HEK293T (cell line): ENCODE measurements around the gene APBA1.

Source experiments
- CTCF ChIA-PET: fragments of 350-600 bp; formaldehyde crosslinking; extraction: SDS; loops from one replicate; lab custom pipeline; 2021; ENCODE audit warnings: antibody characterized with exemption, inconsistent platforms; lab: Yijun Ruan, JAX
- POLR2A ChIA-PET: fragments of 350-600 bp; formaldehyde crosslinking; extraction: SDS; loops from one replicate; lab custom pipeline; 2020; ENCODE audit warnings: antibody characterized with exemption, inconsistent platforms; lab: Yijun Ruan, JAX
- DNase-seq: peaks from one replicate; pipeline ENCODE4 v3.0.0; 2012; ENCODE audit warnings: mixed read lengths; ENCODE audit errors: extremely low spot score
- ARNT ChIP-seq: fragments of 450-650 bp; IDR thresholded peaks from 2 replicates; pipeline ENCODE4 v1.6.1; 2017; ENCODE audit warnings: mild to moderate bottlenecking
- BHLHE40 ChIP-seq: fragments of 450-650 bp; IDR thresholded peaks from 2 replicates; pipeline ENCODE4 v1.6.1; 2016; ENCODE audit warnings: mild to moderate bottlenecking, moderate library complexity, borderline replicate concordance
- CTBP1 ChIP-seq: fragments of 450-650 bp; IDR thresholded peaks from 2 replicates; pipeline ENCODE4 v1.6.1; 2016; ENCODE audit warnings: borderline replicate concordance
- ELF4 ChIP-seq: fragments of 450-650 bp; IDR thresholded peaks from 2 replicates; pipeline ENCODE4 v1.6.1; 2017; ENCODE audit warnings: antibody characterized with exemption
- FOXA1 ChIP-seq: fragments of 450-650 bp; IDR thresholded peaks from 2 replicates; pipeline ENCODE4 v1.6.1; 2016; ENCODE audit warnings: mild to moderate bottlenecking
- FOXK2 ChIP-seq: fragments of 450-650 bp; IDR thresholded peaks from 2 replicates; pipeline ENCODE4 v1.6.1; 2016; ENCODE audit warnings: mild to moderate bottlenecking
- FOXM1 ChIP-seq: fragments of 450-650 bp; IDR thresholded peaks from 2 replicates; pipeline ENCODE4 v1.6.1; 2017; ENCODE audit warnings: mild to moderate bottlenecking, borderline replicate concordance
- HDGF ChIP-seq: fragments of 450-650 bp; IDR thresholded peaks from 2 replicates; pipeline ENCODE4 v1.6.1; 2017; ENCODE audit warnings: antibody characterized with exemption, borderline replicate concordance
- L3MBTL2 ChIP-seq: fragments of 450-650 bp; conservative IDR thresholded peaks from 2 replicates; pipeline ENCODE4 v1.6.1; 2016; ENCODE audit warnings: mild to moderate bottlenecking
- LEF1 ChIP-seq: fragments of 450-650 bp; IDR thresholded peaks from 2 replicates; pipeline ENCODE4 v1.6.1; 2017; ENCODE audit warnings: mild to moderate bottlenecking, borderline replicate concordance
- NFRKB ChIP-seq: fragments of 450-650 bp; IDR thresholded peaks from 2 replicates; pipeline ENCODE4 v1.6.1; 2016; ENCODE audit warnings: mild to moderate bottlenecking, moderate library complexity
- SP1 ChIP-seq: fragments of 450-650 bp; IDR thresholded peaks from 2 replicates; pipeline ENCODE4 v1.6.1; 2017
- SUZ12 ChIP-seq: fragments of 450-650 bp; IDR thresholded peaks from 2 replicates; pipeline ENCODE4 v1.6.1; 2016; ENCODE audit warnings: mild to moderate bottlenecking
- TARDBP ChIP-seq: fragments of 450-650 bp; IDR thresholded peaks from 2 replicates; pipeline ENCODE4 v1.6.1; 2016
- ZNF384 ChIP-seq: fragments of 450-650 bp; IDR thresholded peaks from 2 replicates; pipeline ENCODE4 v1.6.1; 2016
- TF ChIP-seq, protein P1 (sequence below): fragments of 450-650 bp; IDR thresholded peaks from 2 replicates; pipeline ENCODE4 v1.6.1; 2016

Gene APBA1

GRCh38 chr9:69622676-69623075, 49.5 kb downstream of the APBA1 start:
- CTCF ChIA-PET = interaction anchor here (0.6 kb wide), 1 partner anchor 40 kb away, joined by 3 read pairs; no protein-coding TSS in a partner anchor
- POLR2A ChIA-PET = no interaction called here
- DNase-seq = no peak
- TF ChIP-seq HDGF (no peak), FOXM1 (no peak), ARNT (no peak), LEF1 (no peak), CTBP1 (no peak), ZNF384 (no peak), BHLHE40 (no peak), SUZ12 (no peak), TARDBP (no peak), ELF4 (no peak), L3MBTL2 (no peak), SP1 (no peak), FOXA1 (no peak), NFRKB (no peak), FOXK2 (no peak)
- TF ChIP-seq, protein P1, sequence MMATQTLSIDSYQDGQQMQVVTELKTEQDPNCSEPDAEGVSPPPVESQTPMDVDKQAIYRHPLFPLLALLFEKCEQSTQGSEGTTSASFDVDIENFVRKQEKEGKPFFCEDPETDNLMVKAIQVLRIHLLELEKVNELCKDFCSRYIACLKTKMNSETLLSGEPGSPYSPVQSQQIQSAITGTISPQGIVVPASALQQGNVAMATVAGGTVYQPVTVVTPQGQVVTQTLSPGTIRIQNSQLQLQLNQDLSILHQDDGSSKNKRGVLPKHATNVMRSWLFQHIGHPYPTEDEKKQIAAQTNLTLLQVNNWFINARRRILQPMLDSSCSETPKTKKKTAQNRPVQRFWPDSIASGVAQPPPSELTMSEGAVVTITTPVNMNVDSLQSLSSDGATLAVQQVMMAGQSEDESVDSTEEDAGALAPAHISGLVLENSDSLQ = no peak

DNA sequence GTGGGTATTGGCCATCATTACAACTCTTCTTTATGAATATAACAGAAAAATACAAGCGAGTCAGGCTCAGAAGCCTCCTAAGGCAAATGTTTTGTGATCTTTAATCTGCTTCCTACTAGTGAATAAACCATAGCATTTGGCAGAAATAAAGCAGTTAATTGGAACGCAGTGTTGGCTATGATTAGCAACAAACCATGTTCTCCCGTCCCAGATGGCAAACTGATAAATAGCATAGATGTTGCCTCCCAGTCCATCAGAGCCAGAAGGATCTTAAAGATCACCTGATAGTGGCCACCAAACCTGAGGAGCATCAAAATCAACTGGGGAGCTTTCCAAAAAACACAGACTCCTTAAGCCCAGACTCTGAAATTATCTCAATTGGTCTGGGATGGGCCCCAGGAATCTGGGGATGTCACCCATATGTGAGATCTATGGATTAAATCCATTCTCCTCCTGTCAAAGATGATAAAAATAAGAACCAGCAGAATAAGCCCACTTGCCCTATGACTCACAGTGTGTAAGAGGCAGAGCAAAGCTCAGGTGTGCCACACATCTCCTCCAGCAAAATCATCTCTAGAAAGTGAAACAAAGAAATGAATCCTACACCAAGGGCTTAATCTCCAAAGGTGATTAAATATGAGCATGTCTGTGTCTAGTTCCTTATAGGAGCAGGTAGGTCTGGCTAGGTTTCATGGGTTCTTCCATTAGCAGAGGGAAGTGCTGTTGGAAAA, 50.3 kb downstream of the APBA1 start:
- CTCF ChIA-PET = no interaction called here
- POLR2A ChIA-PET = no interaction called here
- no peak for DNase-seq
- TF ChIP-seq, protein P1 = no peak
- TF ChIP-seq NFRKB (no peak), BHLHE40 (no peak), ELF4 (no peak), HDGF (no peak), TARDBP (no peak), ARNT (no peak)

- ChIA-PET CTCF (no interaction called here), POLR2A (interaction anchor here (0.7 kb wide), 1 partner anchor 775 kb away, joined by 3 read pairs; no protein-coding TSS in a partner anchor)
- no peak for TF ChIP-seq FOXA1
- no peak for TF ChIP-seq ARNT
- TF ChIP-seq FOXK2 = no peak
- no peak for TF ChIP-seq HDGF
- TF ChIP-seq, protein P1 = no peak
- no peak for TF ChIP-seq CTBP1
- no peak for TF ChIP-seq ZNF384
- no peak for TF ChIP-seq SUZ12
- TF ChIP-seq L3MBTL2 = no peak
- TF ChIP-seq SP1 = no peak
- no peak for TF ChIP-seq ELF4
- TF ChIP-seq FOXM1 = no peak
- no peak for TF ChIP-seq LEF1
- TF ChIP-seq NFRKB = no peak
- no peak for TF ChIP-seq TARDBP
- TF ChIP-seq BHLHE40 = no peak
- DNase-seq = no peak
These were observed 51.4 kb downstream of the APBA1 start for GRCh38 chr9:69620731-69621130.

GRCh38 chr9:69619233-69619632, 52.9 kb downstream of the APBA1 start:
- TF ChIP-seq HDGF (no peak), SUZ12 (no peak)
- no peak for DNase-seq
- POLR2A ChIA-PET = no interaction called here
- CTCF ChIA-PET = no interaction called here

- DNase-seq = no peak
- ChIA-PET POLR2A (no interaction called here), CTCF (no interaction called here)
- no peak for TF ChIP-seq TARDBP
- no peak for TF ChIP-seq FOXA1
- no peak for TF ChIP-seq ZNF384
- no peak for TF ChIP-seq FOXM1
- no peak for TF ChIP-seq BHLHE40
- TF ChIP-seq L3MBTL2 = no peak
- TF ChIP-seq ARNT = no peak
These were observed 55.2 kb downstream of the APBA1 start for GRCh38 chr9:69617006-69617405.

GRCh38 chr9:69615880-69616279, 56.3 kb downstream of the APBA1 start:
- TF ChIP-seq BHLHE40 = no peak
- no peak for TF ChIP-seq L3MBTL2
- no peak for TF ChIP-seq FOXA1
- no peak for TF ChIP-seq SUZ12
- no peak for TF ChIP-seq CTBP1
- no peak for TF ChIP-seq FOXK2
- TF ChIP-seq TARDBP = no peak
- no peak for TF ChIP-seq FOXM1
- no peak for TF ChIP-seq HDGF
- TF ChIP-seq ARNT = no peak
- no peak for TF ChIP-seq SP1
- TF ChIP-seq ELF4 = no peak
- no peak for TF ChIP-seq LEF1
- TF ChIP-seq ZNF384 = no peak
- TF ChIP-seq, protein P1 = no peak
- TF ChIP-seq NFRKB = no peak
- no peak for DNase-seq
- ChIA-PET POLR2A (no interaction called here), CTCF (no interaction called here)
